Suprapubic skin (tissue), 4 donors: ENCODE data around the gene MARF1. TPM values are rescaled to one million over a fixed set of nuclear protein-coding genes. Genes with fewer than 3 reads are reported as not detected.
A peak's percentile ranks its signal among the peaks of the same experiment; 100 is the strongest.
"Not testable (repeated sequence)": the region's sequence is repeated elsewhere in the genome, so short reads cannot be mapped to it uniquely, and the experiment has no call there.

ENCODE experiments used
- DNase-seq, 2 donors: peaks; one replicate each; pipeline ENCODE4 v3.0.0-alpha.2; 2019; ENCODE audit warnings: low spot score in 2 of 2
- H3K27ac ChIP-seq: fragments of 200-600 bp; sonication (generic); one replicate; pipeline ENCODE4 v1.5.1; 2019
- H3K27me3 ChIP-seq: fragments of 200-600 bp; sonication (generic); one replicate; pipeline ENCODE4 v1.5.1; 2019
- H3K36me3 ChIP-seq: fragments of 200-600 bp; sonication (generic); one replicate; pipeline ENCODE4 v1.5.1; 2019
- H3K4me1 ChIP-seq: fragments of 200-600 bp; sonication (generic); one replicate; pipeline ENCODE4 v1.5.1; 2019
- H3K4me3 ChIP-seq: fragments of 200-600 bp; sonication (generic); one replicate; pipeline ENCODE4 v1.5.1; 2019; ENCODE audit warnings: mild to moderate bottlenecking
- H3K9me3 ChIP-seq: fragments of 200-600 bp; sonication (generic); one replicate; pipeline ENCODE4 v1.5.1; 2019
- CTCF ChIP-seq, 2 donors: fragments of 200-600 bp in 1 of 2; fragments of 450-650 bp in 1 of 2; sonication (generic) in 1 of 2; IDR thresholded peaks; one replicate each; pipeline ENCODE4 v1.5.1; 2016 to 2019; ENCODE audit warnings: antibody characterized with exemption in 2 of 2, mild to moderate bottlenecking in 1 of 2, moderate library complexity in 1 of 2
- EP300 ChIP-seq: sonication (generic); formaldehyde crosslinking; IDR thresholded peaks from one replicate; pipeline ENCODE4 v1.6.1; 2017; ENCODE audit warnings: antibody characterized with exemption
- POLR2A ChIP-seq, 2 donors: fragments of 450-650 bp; IDR thresholded peaks; one replicate each; pipeline ENCODE4 v1.6.1; 2017; ENCODE audit warnings: antibody characterized with exemption in 2 of 2, mild to moderate bottlenecking in 2 of 2, moderate library complexity in 2 of 2
- POLR2AphosphoS5 ChIP-seq, 3 donors: sonication (generic); formaldehyde crosslinking; IDR thresholded peaks; one replicate each; pipeline ENCODE4 v1.6.1; 2017; ENCODE audit warnings: antibody characterized with exemption in 3 of 3
- WGBS: methylation state at CpG from one replicate; pipeline ENCODE4 v1.1.5; 2018; 5-methylcytosine and 5-hydroxymethylcytosine counted together
- total RNA-seq, 4 donors: library from RNA; depleted of rRNA; stranded (reverse); fragments of >200 nt; gene quantifications; one replicate each; pipeline ENCODE4 v1.1.0, GENCODE V29; 2016

Gene MARF1
- total RNA-seq, 4 donors from 2014 or later: 36.2 to 117 (median 44.2) TPM

DNA sequence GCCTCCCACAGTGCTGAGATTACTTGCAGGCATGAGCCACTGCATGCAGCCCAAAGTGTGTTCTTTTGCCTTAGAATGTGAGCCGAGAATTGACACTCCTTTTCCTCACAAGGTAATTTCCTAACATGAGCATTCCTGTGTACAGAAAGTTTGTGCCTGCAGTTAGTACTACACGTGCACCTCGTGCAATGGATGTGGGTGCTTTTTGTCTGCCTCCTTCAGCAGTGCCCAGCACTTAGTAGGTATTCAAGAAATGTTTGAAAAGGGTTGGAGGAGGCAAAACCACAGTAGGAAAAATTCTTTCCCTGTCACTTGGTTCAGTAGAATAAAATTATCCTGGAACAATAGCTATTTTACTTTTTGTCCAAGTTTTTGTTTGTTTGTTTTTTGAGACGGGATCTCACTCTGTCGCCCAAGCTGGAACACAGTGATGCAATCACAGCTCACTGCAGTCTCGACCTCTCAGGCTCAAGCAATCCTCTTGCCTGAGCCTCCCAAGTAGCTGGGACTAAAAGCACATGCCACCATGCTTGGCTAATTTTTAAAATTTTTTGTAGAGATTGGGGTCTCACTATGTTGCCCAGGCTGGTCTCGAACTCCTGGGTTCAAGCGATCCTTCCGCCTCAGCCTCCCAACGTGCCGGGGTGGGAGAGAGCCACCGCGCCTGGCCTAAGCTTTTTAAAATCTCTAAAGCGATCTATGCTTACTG is 9.5 kb upstream of the MARF1 start:
- 76% methylated on average over 14 of the region's 14 CpGs for WGBS

GRCh38 chr16:15650698-15651171 is 7.8 kb upstream of the MARF1 start:
- Histone ChIP-seq H3K27ac (peak overlapping the region; percentile 96), H3K4me3 (peak overlapping the region; percentile 92), H3K27me3 (no peaks in the 10 kb centered on the region), H3K4me1 (peaks cover 43% of the 10 kb centered on the region), H3K36me3 (peaks cover 3% of the 10 kb centered on the region), H3K9me3 (no peaks in the 10 kb centered on the region)
- no peak for DNase-seq
- TF ChIP-seq CTCF (IDR thresholded peaks at IDR 0.05) (no peak), POLR2AphosphoS5 (IDR thresholded peaks at IDR 0.05) (no peak), EP300 (no peak), POLR2A (IDR thresholded peaks at IDR 0.05) (no peak)
- WGBS: 0% methylated on average over 18 of the region's 18 CpGs

More for the DNA sequence above, 9.5 kb upstream of the MARF1 start:
- H3K36me3 ChIP-seq: peaks cover 3% of the 10 kb centered on the region
- H3K4me1 ChIP-seq: peaks cover 40% of the 10 kb centered on the region
- H3K4me3 ChIP-seq: no peak overlapping the region
- DNase-seq: no peak
- H3K27me3 ChIP-seq: no peaks in the 10 kb centered on the region
- no peaks in the 10 kb centered on the region for H3K9me3 ChIP-seq
- TF ChIP-seq EP300: no peak
- TF ChIP-seq CTCF (IDR thresholded peaks at IDR 0.05): no peak
- TF ChIP-seq POLR2AphosphoS5 (IDR thresholded peaks at IDR 0.05): no peak
- no peak for TF ChIP-seq POLR2A (IDR thresholded peaks at IDR 0.05)
- H3K27ac ChIP-seq: peak overlapping the region; percentile 5

- H3K27ac ChIP-seq: peak within 1 kb of the TSS; percentile 96
- TF ChIP-seq CTCF (IDR thresholded peaks at IDR 0.05): no peak
- no peak for TF ChIP-seq POLR2AphosphoS5 (IDR thresholded peaks at IDR 0.05)
- TF ChIP-seq POLR2A (IDR thresholded peaks at IDR 0.05): peak in 1 of 2 donors; percentile 68
- TF ChIP-seq EP300: no peak
- H3K27me3 ChIP-seq: no peaks in the 10 kb centered on the region
- H3K9me3 ChIP-seq: no peaks in the 10 kb centered on the region
- peaks cover 43% of the 10 kb centered on the region for H3K4me1 ChIP-seq
- peak; percentile 95 to 97 for DNase-seq
- WGBS: under 1% methylated on average over 18 of the region's 71 CpGs
- H3K4me3 ChIP-seq: peak within 1 kb of the TSS; percentile 92
- peaks cover 3% of the 10 kb centered on the region for H3K36me3 ChIP-seq
Measured at GRCh38 chr16:15650019-15650697, 7.2 kb upstream of the MARF1 start, which contains the start of gene NDE1. Gene NDE1, plus strand, starts transcription at chr16:15650245. Its CDS starts 14,534 bp downstream, at chr16:15664779.

GRCh38 chr16:15649727-15650018 is 6.7 kb upstream of the MARF1 start:
- TF ChIP-seq POLR2AphosphoS5 (IDR thresholded peaks at IDR 0.05) (peak in 1 of 3 donors; percentile 9), EP300 (no peak)
- no peaks in the 10 kb centered on the region for H3K27me3 ChIP-seq
- H3K4me3 ChIP-seq: peak overlapping the region; percentile 92
- peak overlapping the region; percentile 96 for H3K27ac ChIP-seq
- WGBS: under 1% methylated on average over 9 of the region's 14 CpGs
- H3K4me1 ChIP-seq: peaks cover 47% of the 10 kb centered on the region
- H3K9me3 ChIP-seq: no peaks in the 10 kb centered on the region
- H3K36me3 ChIP-seq: peaks cover 3% of the 10 kb centered on the region
- DNase-seq: no peak

GRCh38 chr16:15649311-15649710 is 6.4 kb upstream of the MARF1 start:
- Histone ChIP-seq H3K27ac (peak overlapping the region; percentile 96), H3K4me1 (peaks cover 51% of the 10 kb centered on the region), H3K4me3 (peak overlapping the region; percentile 92)
- WGBS: 65% methylated on average over 17 of the region's 17 CpGs
- not testable (repeated sequence) for H3K36me3 ChIP-seq, DNase-seq, H3K27me3 ChIP-seq, H3K9me3 ChIP-seq

GRCh38 chr16:15648135-15648730 is 5.3 kb upstream of the MARF1 start:
- no peak for DNase-seq
- TF ChIP-seq CTCF (IDR thresholded peaks at IDR 0.05) (no peak), POLR2A (IDR thresholded peaks at IDR 0.05) (no peak), POLR2AphosphoS5 (IDR thresholded peaks at IDR 0.05) (no peak), EP300 (no peak)
- peaks cover 3% of the 10 kb centered on the region for H3K36me3 ChIP-seq
- no peak overlapping the region for H3K4me3 ChIP-seq
- no peaks in the 10 kb centered on the region for H3K9me3 ChIP-seq
- H3K27me3 ChIP-seq: no peaks in the 10 kb centered on the region
- H3K4me1 ChIP-seq: peaks cover 50% of the 10 kb centered on the region
- H3K27ac ChIP-seq: no peak overlapping the region
- 91% methylated on average over 9 of the region's 9 CpGs for WGBS
